ENCODE data around the gene PEA15. TPM values are rescaled to one million over a fixed set of nuclear protein-coding genes. Genes with fewer than 3 reads are reported as not detected.

Gene PEA15
- total RNA-seq, 2 donors from 2014 or later, result 299 to 410 TPM

- intact Hi-C loops (cut with DNase I), result no loop called here
- DNase-seq (ENCODE audit: low spot score), result peak; percentile 89
These were observed 829 bp downstream of the PEA15 start for GRCh38 chr1:160206036-160206389.

DNA sequence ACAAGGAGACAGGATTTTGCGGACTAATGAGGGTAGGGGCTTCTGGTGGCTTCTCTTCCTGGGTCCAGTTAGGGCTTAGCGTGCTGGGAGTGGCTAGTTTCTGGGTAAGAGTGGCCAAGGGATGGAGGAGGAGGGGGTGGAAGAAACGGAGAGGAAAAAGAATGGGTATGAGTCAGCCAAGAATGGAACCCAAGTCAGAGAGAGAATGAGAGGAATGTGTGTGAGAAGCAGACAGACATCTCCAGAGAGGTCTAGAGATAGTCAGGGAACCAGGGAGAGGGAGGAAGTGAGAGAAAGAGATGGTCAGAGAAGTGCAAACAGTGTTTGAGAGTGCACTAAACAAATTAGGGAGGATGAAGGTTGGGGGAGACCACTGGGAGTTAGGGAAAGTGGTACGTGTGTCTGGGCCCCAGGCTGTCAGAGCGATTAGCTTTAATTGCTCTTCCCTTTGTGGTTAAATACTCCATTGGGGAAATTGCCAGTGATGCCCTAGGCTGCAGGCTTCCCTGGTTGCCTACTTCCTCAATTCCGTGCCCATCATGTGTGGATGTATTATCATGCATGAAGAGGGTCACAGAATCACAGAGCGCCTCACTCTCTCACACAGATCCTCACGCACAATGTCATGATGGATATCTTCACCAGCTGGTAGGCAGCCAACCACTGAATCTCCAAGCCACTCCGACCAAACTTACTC, 1.4 kb downstream of the PEA15 start:
- intact Hi-C loops (cut with DNase I), result no loop called here
- DNase-seq (ENCODE audit: low spot score), result no peak

DNA sequence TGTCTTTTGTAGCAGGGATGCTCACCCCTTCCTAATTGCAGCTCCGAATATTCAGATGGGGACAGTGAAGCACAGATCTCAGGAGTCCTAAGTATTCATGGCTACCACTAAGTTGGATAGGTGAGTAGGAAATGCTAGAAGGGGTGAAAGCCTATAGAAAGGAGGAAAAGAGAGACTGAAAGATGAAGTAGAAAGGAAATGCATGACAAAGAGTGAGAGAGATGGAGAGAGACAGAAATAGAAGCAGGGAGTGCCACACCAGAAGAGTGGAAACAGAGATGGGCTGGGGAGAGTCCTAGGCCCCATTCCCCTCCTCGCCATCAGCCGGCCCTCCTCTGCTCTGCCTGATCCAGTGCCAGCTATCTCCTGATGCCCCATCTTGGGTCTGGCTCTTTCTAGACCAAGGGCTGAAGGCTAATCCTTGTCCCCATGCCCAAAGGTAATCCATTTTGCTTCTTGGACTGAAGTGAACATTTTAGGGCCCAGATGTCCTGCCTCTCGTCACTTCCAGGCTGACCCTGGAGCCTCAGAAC, 2.0 kb downstream of the PEA15 start:
- no peak for DNase-seq (ENCODE audit: low spot score)
- intact Hi-C loops (cut with DNase I), result no loop called here

DNA sequence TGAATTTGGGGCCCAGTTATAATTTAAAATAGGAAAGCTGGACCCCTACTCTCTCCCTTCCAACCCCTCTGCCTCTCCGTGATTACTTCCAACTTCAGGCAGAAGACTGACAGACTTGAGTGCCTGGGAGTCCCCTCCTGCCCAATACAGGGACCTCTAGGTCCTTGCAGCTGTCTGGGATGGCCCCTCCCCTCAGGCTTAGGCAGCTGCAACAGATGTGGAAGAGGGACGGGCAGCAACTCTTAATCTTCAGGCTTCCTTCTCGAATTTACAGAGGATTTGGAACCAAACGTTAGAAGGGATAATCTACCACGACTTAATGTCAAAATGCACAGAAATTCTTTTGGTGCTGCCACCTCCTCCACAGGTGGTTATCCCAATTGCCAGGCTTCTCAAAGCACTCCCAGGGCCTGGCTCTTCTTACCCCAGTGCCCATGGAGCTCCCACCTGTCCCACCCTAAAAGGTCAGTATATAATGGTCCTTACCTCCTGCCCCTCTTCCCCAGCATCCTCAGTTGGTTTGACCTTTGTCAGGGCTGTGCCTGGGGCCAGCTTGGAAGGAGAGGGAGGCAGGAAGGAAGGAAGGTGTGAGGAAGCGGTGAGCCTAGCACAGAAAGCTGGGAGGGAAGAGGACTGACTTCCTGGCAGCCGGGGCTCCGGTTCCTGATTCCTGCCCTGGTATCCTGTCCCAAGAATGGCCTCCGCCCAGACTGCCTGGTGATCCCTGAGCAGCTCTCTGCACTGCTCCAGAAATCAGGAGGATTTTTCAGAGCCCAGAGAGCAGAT, 2.8 kb downstream of the PEA15 start:
- intact Hi-C loops (cut with DNase I), result no loop called here
- DNase-seq (ENCODE audit: low spot score), result no peak

DNA sequence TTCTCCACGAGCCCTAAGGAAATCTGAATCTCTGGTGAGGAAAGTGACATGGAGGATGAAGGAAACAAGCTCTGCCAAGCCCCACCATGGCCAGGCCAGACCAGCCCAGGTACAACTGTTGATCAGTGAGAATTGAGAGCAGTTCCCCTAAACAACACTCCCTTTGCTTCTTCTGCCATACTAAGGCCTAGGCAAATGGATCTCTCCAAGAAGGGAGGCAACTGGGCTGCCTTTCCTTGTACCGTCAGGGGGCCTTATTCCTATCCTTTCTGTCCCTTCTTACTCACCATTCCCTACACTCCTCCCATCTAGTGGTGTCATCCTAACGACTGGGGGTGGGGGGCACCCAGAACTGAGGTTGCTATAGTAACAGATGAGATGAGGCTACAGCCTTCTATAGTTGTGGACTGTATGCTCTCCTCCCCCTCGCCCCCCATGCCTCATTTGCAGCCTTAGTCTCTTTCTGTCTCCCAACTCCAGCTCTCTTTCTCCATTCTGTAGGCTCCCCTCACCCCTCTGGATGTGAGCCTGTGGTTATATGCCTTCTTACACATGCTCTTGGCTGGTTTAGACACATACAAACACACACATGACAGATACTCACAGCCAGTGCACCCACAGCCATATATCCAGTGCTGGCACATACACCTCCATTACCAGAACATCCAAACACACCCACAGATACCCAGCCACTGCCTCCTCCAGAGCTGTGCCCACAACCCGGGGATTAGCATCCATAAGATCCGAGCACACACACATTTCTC, 3.6 kb downstream of the PEA15 start:
- DNase-seq (ENCODE audit: low spot score), result no peak
- intact Hi-C loops (cut with DNase I), result no loop called here

- intact Hi-C loops (cut with DNase I), result no loop called here
- DNase-seq (ENCODE audit: low spot score), result no peak
These were observed 4.3 kb downstream of the PEA15 start for GRCh38 chr1:160209321-160210046.

DNA sequence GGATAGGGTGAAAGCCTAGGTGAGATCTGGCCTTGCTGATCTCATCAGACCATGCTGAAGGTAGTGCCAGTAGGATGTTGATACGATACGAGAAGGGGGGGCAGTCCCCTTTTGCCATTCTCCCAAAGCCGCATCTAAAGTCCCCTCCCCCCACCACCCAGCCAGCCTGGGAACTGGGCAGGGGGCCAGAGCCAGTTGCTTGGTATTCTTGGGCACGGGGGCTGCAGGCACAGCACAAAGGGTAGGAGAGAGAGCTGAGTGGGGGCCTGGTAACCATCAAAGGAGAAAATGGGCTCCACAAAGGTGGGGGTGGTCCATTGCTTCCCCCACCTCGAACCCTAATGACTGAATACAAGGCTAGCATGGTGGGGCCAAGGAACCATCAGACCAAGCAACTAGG, 5.4 kb downstream of the PEA15 start:
- no peak for DNase-seq (ENCODE audit: low spot score)
- intact Hi-C loops (cut with DNase I), result no loop called here

- intact Hi-C loops (cut with DNase I), result no loop called here
- DNase-seq (ENCODE audit: low spot score), result no peak
These were observed 6.0 kb downstream of the PEA15 start for GRCh38 chr1:160211046-160211790.

DNA sequence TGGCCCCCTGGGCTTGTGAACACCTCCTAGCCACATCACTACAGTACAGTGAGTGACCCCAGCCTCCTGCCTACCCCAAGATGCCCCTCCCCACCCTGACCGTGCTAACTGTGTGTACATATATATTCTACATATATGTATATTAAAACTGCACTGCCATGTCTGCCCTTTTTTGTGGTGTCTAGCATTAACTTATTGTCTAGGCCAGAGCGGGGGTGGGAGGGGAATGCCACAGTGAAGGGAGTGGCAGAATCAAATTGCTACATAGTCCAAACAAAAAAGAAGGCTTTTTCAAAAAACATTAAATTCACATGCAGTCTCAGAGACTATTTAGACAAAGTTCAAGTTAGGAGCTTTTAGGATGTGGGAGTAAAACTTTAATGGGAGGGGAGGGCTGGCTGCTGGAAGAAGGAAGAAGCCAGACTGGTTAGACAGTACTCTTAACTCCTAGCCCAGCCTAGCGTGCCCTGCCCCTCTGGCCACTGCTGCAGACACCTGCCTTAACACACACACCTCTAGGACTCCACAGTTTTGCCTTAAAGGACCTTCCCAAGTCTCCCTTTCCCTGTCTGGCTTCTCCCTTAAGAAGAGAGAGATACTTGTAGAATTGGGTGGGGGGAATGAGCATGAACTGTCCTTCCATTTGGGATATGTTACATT, 9.4 kb downstream of the PEA15 start:
- intact Hi-C loops (cut with DNase I), result no loop called here
- no peak for DNase-seq (ENCODE audit: low spot score)

DNA sequence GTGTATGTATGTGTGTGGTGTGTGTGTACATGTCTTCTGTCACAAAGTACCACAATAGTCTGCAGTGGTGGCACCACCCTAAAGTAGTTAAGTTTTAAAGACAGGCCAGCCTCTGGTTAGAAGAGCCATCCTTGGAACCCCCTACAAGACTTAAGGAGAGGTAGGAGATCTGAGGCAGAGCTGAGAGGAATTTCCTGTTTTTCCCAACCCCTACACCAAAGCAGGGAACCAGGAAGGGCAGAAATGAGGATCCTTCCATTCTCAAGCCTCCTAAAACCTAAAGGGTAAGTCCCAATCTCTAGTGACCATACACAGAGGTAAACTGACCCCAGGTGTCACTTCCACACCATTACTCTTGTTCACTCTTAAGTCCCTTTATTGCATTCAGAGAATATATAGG, 11.1 kb downstream of the PEA15 start:
- DNase-seq (ENCODE audit: low spot score), result no peak
- intact Hi-C loops (cut with DNase I), result no loop called here

- DNase-seq (ENCODE audit: low spot score), result peak; percentile 79
- intact Hi-C loops (cut with DNase I), result no loop called here
These were observed 12.4 kb downstream of the PEA15 start for GRCh38 chr1:160217481-160218051.

DNA sequence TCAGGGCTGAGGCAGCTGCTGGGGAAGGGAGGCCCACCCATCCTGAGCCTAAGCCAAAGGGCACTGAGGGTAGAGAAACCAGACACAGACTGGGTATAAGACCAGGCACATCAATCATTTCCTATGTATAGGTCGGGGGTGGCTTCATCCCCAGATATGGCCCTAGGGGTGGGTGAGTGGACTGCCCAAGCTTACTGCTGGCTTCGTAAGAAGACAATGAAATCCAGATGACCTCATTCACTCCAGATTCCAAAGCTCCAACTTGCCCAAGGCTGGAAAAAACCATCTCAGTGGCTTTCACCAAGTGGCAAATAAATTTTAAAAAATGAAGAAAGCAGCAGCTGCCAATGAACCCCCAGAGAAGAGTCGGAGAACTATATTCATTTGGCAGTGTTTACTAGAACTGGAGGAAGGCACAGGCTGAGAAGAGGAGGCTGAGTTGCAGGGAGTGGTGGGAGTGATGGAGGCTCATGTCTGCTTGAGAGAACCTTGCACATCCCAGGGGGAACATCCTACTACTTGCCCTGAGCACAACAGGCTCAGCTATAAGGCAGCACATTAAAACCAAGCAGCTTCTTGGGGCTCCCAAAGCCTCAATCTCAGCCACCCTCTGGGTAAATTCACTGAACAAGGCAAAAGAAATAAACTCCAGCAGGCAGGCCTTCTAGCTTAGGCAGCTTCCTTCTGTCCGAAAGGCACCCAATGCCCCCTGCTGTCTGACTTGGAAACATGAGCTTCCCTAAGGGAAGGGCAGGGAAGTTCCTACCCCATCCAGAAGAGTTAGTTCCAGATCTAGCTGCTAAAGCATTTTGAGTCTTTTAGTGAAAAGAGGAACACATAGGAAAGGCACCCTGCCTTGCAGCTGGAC, 14.1 kb downstream of the PEA15 start:
- intact Hi-C loops (cut with DNase I), result no loop called here
- DNase-seq (ENCODE audit: low spot score), result no peak

DNA sequence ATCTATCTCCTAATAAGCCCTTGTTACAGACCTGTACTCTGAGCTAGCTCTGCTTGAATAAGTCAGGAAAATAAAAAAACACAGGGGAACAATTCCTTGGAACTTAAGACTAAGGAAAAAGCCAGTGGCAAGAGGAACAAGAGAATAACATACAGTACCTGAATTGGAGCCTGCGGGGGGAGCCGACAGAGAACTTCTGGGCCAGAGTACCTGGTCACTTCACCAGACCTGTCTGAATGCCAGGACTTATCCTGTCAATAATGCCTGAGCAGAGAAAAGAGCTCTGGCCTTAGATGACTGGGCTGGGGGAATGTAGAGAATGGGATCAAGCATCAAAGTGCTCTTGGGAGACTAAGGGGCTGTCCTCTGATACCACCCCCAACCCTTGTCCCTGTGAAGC, 15.1 kb downstream of the PEA15 start:
- intact Hi-C loops (cut with DNase I), result loop anchor here in 1 of 2 donors (2.0 kb wide), 1 partner anchor 28 kb away; no protein-coding TSS in a partner anchor
- no peak for DNase-seq (ENCODE audit: low spot score)

DNA sequence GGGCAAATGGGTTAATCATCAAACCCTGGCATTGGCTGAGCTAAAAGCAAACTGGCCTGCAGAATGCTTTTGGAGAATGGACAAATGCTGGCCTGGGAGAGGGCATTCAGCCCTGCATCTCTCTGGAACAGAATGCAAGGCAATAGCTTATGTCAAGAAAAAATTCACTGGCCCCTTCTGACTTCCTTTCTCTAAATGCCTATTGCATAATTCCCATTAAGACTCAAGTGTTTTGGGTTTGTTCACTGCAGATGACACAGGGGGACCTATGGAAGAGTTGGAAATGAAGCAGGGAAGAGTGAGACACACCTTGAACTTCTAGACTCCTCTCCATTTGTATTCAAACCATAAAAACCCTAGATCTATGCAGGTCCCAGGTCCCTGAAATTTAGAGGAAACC, 15.9 kb downstream of the PEA15 start:
- DNase-seq (ENCODE audit: low spot score), result no peak
- intact Hi-C loops (cut with DNase I), result loop anchor here in 1 of 2 donors (2.0 kb wide), 1 partner anchor 28 kb away; no protein-coding TSS in a partner anchor

GRCh38 chr1:160222546-160222945, 17.4 kb downstream of the PEA15 start:
- no peak for DNase-seq (ENCODE audit: low spot score)
- intact Hi-C loops (cut with DNase I), result no loop called here

DNA sequence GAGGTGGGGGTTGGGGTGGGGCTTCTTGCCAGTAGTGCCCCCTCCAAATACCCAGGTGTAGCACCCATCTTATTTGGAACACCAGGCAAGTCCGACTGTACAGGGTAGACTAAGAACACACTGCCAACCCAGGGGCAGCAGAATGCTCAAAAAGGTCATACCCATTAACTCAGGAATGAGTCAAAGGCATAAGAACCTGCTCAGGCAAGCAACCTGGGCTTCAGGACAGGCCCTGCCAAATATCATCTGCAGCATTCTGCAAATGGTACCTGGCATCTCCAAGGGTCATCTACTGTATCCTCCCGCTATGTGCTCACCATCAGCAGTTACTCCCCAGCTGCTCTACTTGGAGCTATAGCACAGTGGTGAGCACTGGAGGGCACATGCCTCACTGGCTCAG, 19.4 kb downstream of the PEA15 start:
- intact Hi-C loops (cut with DNase I), result no loop called here
- DNase-seq (ENCODE audit: low spot score), result no peak

- DNase-seq (ENCODE audit: low spot score), result no peak
- intact Hi-C loops (cut with DNase I), result no loop called here
These were observed 20.2 kb downstream of the PEA15 start for GRCh38 chr1:160225345-160225744.

Measured in posterior vena cava (tissue), 2 donors.